Testis (tissue), 3 donors: ENCODE measurements around the gene MYH14. TPM values are rescaled to one million over a fixed set of nuclear protein-coding genes. Genes with fewer than 3 reads are reported as not detected.

Source experiments
- DNase-seq: peaks from one replicate; pipeline ENCODE4 v3.0.0-alpha.2; 2019
- H3K27ac ChIP-seq, 2 donors: fragments of 200-600 bp; sonication (generic); one replicate each; pipeline ENCODE4 v1.5.1; 2019
- H3K27me3 ChIP-seq: fragments of 200-600 bp; sonication (generic); one replicate; pipeline ENCODE4 v1.5.1; 2019
- H3K36me3 ChIP-seq: fragments of 200-600 bp; sonication (generic); one replicate; pipeline ENCODE4 v1.5.1; 2017; ENCODE audit warnings: low read depth; ENCODE audit errors: missing control alignments
- H3K4me1 ChIP-seq: fragments of 200-600 bp; sonication (generic); one replicate; pipeline ENCODE4 v1.5.1; 2019
- H3K4me3 ChIP-seq, 2 donors: fragments of 200-600 bp; sonication (generic); one replicate each; pipeline ENCODE4 v1.5.1; 2017 to 2019
- H3K9me3 ChIP-seq: fragments of 200-600 bp; sonication (generic); one replicate; pipeline ENCODE4 v1.5.1; 2017
- CTCF ChIP-seq, 3 experiments: fragments of 450-650 bp in 2 of 3; fragments of 200-600 bp in 1 of 3; sonication (generic) in 1 of 3; IDR thresholded peaks; one replicate each; pipeline ENCODE4 v1.5.1; 2016 to 2019; ENCODE audit warnings: antibody characterized with exemption in 3 of 3, mild to moderate bottlenecking in 2 of 3, moderate library complexity in 1 of 3
- POLR2A ChIP-seq: fragments of 450-650 bp; IDR thresholded peaks from one replicate; pipeline ENCODE4 v1.6.1; 2017; ENCODE audit warnings: antibody characterized with exemption, mild to moderate bottlenecking, moderate library complexity
- WGBS, 2 donors: methylation state at CpG; one replicate each; pipeline ENCODE4 v1.1.5; 2018; 5-methylcytosine and 5-hydroxymethylcytosine counted together
- intact Hi-C: fragments of 100-400 bp; cut with DNase I; formaldehyde crosslinking; loops from one replicate; pipeline ENCODE4 v1.15.1; 2023; ENCODE audit warnings: low total_unique reads
- polyA plus RNA-seq: library from polyadenylated mRNA; stranded (reverse); fragments of 350-450 nt; fragmentation: Illumina TruSeq; extraction: RNeasy Lipid Tissue Mini Kit (QIAGEN cat#74804); gene quantifications from one replicate; pipeline ENCODE4 v1.2.3, GENCODE V29; 2014; ENCODE audit warnings: low read depth, low replicate concordance; ENCODE audit not compliant: insufficient read depth
- total RNA-seq, 2 donors: library from RNA; depleted of rRNA; stranded (reverse); fragments of >200 nt; gene quantifications; one replicate each; pipeline ENCODE4 v1.2.3, GENCODE V29; 2016

MYH14 gene
- total and polyA plus RNA-seq, 3 donors from 2014 or later, result 6.0 to 7.9 (median 7.8) TPM

- peaks cover 18% of the 10 kb centered on the region for H3K4me1 ChIP-seq
- 1 to 2% methylated on average over 14 to 48 of the region's 48 CpGs for WGBS, 2 donors
- intact Hi-C loops, result no loop called here
- H3K27ac ChIP-seq, result no peak overlapping the region
- H3K36me3 ChIP-seq, result no peaks in the 10 kb centered on the region
- TF ChIP-seq CTCF (IDR thresholded peaks at IDR 0.05) (peak in 1 of 3 experiments; percentile 3), POLR2A (no peak)
- peak; percentile 76 for DNase-seq
- H3K9me3 ChIP-seq, result no peaks in the 10 kb centered on the region
- H3K4me3 ChIP-seq, result peak overlapping the region in 1 of 2 donors; percentile 31
- H3K27me3 ChIP-seq, result no peaks in the 10 kb centered on the region
Observed at GRCh38 chr19:50325310-50326100, 122.1 kb downstream of the MYH14 start.

- Histone ChIP-seq H3K4me1 (peaks cover 18% of the 10 kb centered on the region), H3K27ac (no peak overlapping the region), H3K4me3 (peak overlapping the region in 1 of 2 donors; percentile 31), H3K27me3 (no peaks in the 10 kb centered on the region), H3K36me3 (no peaks in the 10 kb centered on the region), H3K9me3 (no peaks in the 10 kb centered on the region)
- intact Hi-C loops, result no loop called here
- TF ChIP-seq CTCF (IDR thresholded peaks at IDR 0.05) (no peak), POLR2A (no peak)
- WGBS, 2 donors, result 2 to 3% methylated on average over 26 of the region's 26 CpGs
- DNase-seq, result no peak
Observed at GRCh38 chr19:50326101-50326664, 122.8 kb downstream of the MYH14 start.

GRCh38 chr19:50327013-50327412 lies 123.6 kb downstream of the MYH14 start:
- no peak overlapping the region for H3K4me3 ChIP-seq
- no peaks in the 10 kb centered on the region for H3K36me3 ChIP-seq
- no peaks in the 10 kb centered on the region for H3K9me3 ChIP-seq
- no peak for TF ChIP-seq POLR2A
- no peak for TF ChIP-seq CTCF (IDR thresholded peaks at IDR 0.05)
- peaks cover 20% of the 10 kb centered on the region for H3K4me1 ChIP-seq
- no peaks in the 10 kb centered on the region for H3K27me3 ChIP-seq
- 26 to 32% methylated on average over 3 to 4 of the region's 4 CpGs for WGBS, 2 donors
- intact Hi-C loops, result no loop called here
- H3K27ac ChIP-seq, result no peak overlapping the region
- DNase-seq, result no peak

GRCh38 chr19:50327461-50328223 lies 124.2 kb downstream of the MYH14 start:
- no peak for DNase-seq
- H3K9me3 ChIP-seq, result no peaks in the 10 kb centered on the region
- H3K4me3 ChIP-seq, result no peak overlapping the region
- H3K27me3 ChIP-seq, result no peaks in the 10 kb centered on the region
- WGBS, 2 donors, result 14 to 15% methylated on average over 11 to 20 of the region's 20 CpGs
- intact Hi-C loops, result no loop called here
- H3K4me1 ChIP-seq, result peaks cover 20% of the 10 kb centered on the region
- TF ChIP-seq POLR2A (no peak), CTCF (IDR thresholded peaks at IDR 0.05) (no peak)
- H3K27ac ChIP-seq, result no peak overlapping the region
- H3K36me3 ChIP-seq, result no peaks in the 10 kb centered on the region
